ENCODE measurements around the gene LMF2. TPM values are rescaled to one million over a fixed set of nuclear protein-coding genes. Genes with fewer than 3 reads are reported as not detected.

Gene LMF2
- total and polyA plus RNA-seq, 2 donors = 23.5 to 90.2 TPM

Other genes with a start within 250 kb of the LMF2 start
- gene MAPK12, start 246.0 kb downstream of the LMF2 start, total RNA-seq = 2.2 TPM
- gene MAPK12, start 246.0 kb downstream of the LMF2 start, polyA plus RNA-seq = 8.2 TPM
- gene MAPK11, start 237.3 kb downstream of the LMF2 start, total RNA-seq = 3.7 TPM
- gene MAPK11, start 237.3 kb downstream of the LMF2 start, polyA plus RNA-seq = 17.7 TPM
- gene PLXNB2, start 200.1 kb downstream of the LMF2 start, total RNA-seq = 13.1 TPM
- gene PLXNB2, start 200.1 kb downstream of the LMF2 start, polyA plus RNA-seq = 53.2 TPM
- gene DENND6B, start 180.7 kb downstream of the LMF2 start, total RNA-seq = 1.4 TPM
- gene DENND6B, start 180.7 kb downstream of the LMF2 start, polyA plus RNA-seq = 8.3 TPM
- 45.7 TPM for gene PPP6R2, start 164.4 kb downstream of the LMF2 start, total RNA-seq
- gene PPP6R2, start 164.4 kb downstream of the LMF2 start, polyA plus RNA-seq = 45.4 TPM
- 56.7 TPM for gene SBF1, start 32.7 kb downstream of the LMF2 start, total RNA-seq
- 88.2 TPM for gene SBF1, start 32.7 kb downstream of the LMF2 start, polyA plus RNA-seq
- 1.5 TPM for gene ADM2, start 26.2 kb downstream of the LMF2 start, total RNA-seq
- 1.4 TPM for gene ADM2, start 26.2 kb downstream of the LMF2 start, polyA plus RNA-seq
- gene MIOX, start 20.8 kb downstream of the LMF2 start, total RNA-seq = 0.61 TPM
- gene MIOX, start 20.8 kb downstream of the LMF2 start, polyA plus RNA-seq = 1.7 TPM
- gene NCAPH2, start 522 bp upstream of the LMF2 start, total RNA-seq = 57.6 TPM
- 40.8 TPM for gene NCAPH2, start 522 bp upstream of the LMF2 start, polyA plus RNA-seq
- gene SCO2, start 17.9 kb upstream of the LMF2 start, total RNA-seq = 3.5 TPM
- 9.8 TPM for gene SCO2, start 17.9 kb upstream of the LMF2 start, polyA plus RNA-seq
- gene TYMP, start 22.3 kb upstream of the LMF2 start, total RNA-seq = 97.3 TPM
- gene TYMP, start 22.3 kb upstream of the LMF2 start, polyA plus RNA-seq = 156 TPM
- gene KLHDC7B, start 38.2 kb upstream of the LMF2 start, total RNA-seq = 6.0 TPM
- gene KLHDC7B, start 38.2 kb upstream of the LMF2 start, polyA plus RNA-seq = 23.4 TPM
- 0.19 TPM for gene SYCE3, start 55.2 kb upstream of the LMF2 start, total RNA-seq
- gene SYCE3, start 55.2 kb upstream of the LMF2 start, polyA plus RNA-seq = 1.1 TPM
- 8.5 TPM for gene CPT1B, start 70.7 kb upstream of the LMF2 start, total RNA-seq
- 74.1 TPM for gene CPT1B, start 70.7 kb upstream of the LMF2 start, polyA plus RNA-seq
- gene CHKB, start 75.1 kb upstream of the LMF2 start, total RNA-seq = 65.6 TPM
- gene CHKB, start 75.1 kb upstream of the LMF2 start, polyA plus RNA-seq = 299 TPM
- gene MAPK8IP2, start 93.1 kb upstream of the LMF2 start, total RNA-seq = 0.33 TPM
- gene MAPK8IP2, start 93.1 kb upstream of the LMF2 start, polyA plus RNA-seq = 0.96 TPM
- 10.7 TPM for gene ARSA, start 120.5 kb upstream of the LMF2 start, total RNA-seq
- 63.3 TPM for gene ARSA, start 120.5 kb upstream of the LMF2 start, polyA plus RNA-seq
- 0.61 TPM for gene SHANK3, start 165.1 kb upstream of the LMF2 start, total RNA-seq
- 8.6 TPM for gene SHANK3, start 165.1 kb upstream of the LMF2 start, polyA plus RNA-seq
- not detected for gene ACR, start 230.5 kb upstream of the LMF2 start, total RNA-seq
- 0.21 TPM for gene ACR, start 230.5 kb upstream of the LMF2 start, polyA plus RNA-seq